ENCODE results near the gene WDR26.
A peak's percentile ranks its signal among the peaks of the same experiment; 100 is the strongest.
"Not testable (repeated sequence)": the region's sequence is repeated elsewhere in the genome, so short reads cannot be mapped to it uniquely, and the experiment has no call there.

WDR26 gene

GRCh38 chr1:224358237-224358636, 76.4 kb downstream of the WDR26 start:
- in situ Hi-C loops (cut with MboI; ENCODE audit: low pct_unique_long_range_greater_than_20kb, low sequenced_read_pairs) = no loop called here

GRCh38 chr1:224357626-224358124, 76.9 kb downstream of the WDR26 start:
- DNase-seq = peak; percentile 24
- in situ Hi-C loops (cut with MboI; ENCODE audit: low pct_unique_long_range_greater_than_20kb, low sequenced_read_pairs) = no loop called here

More at GRCh38 chr1:224358237-224358636, 76.4 kb downstream of the WDR26 start:
- DNase-seq = no peak

- DNase-seq = peak; percentile 96
- in situ Hi-C loops (cut with MboI; ENCODE audit: low pct_unique_long_range_greater_than_20kb, low sequenced_read_pairs) = no loop called here
Observed at GRCh38 chr1:224356685-224357625, 77.6 kb downstream of the WDR26 start, which contains the start of gene CNIH4. TSS of gene CNIH4 (plus strand) at chr1:224356879. CDS start at chr1:224356925, 46 bp downstream.

- in situ Hi-C loops (cut with MboI; ENCODE audit: low pct_unique_long_range_greater_than_20kb, low sequenced_read_pairs) = no loop called here
- DNase-seq = no peak
Observed at GRCh38 chr1:224353975-224354925, 80.3 kb downstream of the WDR26 start.

- in situ Hi-C loops (cut with MboI; ENCODE audit: low pct_unique_long_range_greater_than_20kb, low sequenced_read_pairs); DNase-seq: not testable (repeated sequence)
Observed at GRCh38 chr1:224352436-224353085, 82.0 kb downstream of the WDR26 start.

GRCh38 chr1:224349716-224350115, 84.9 kb downstream of the WDR26 start:
- in situ Hi-C loops (cut with MboI; ENCODE audit: low pct_unique_long_range_greater_than_20kb, low sequenced_read_pairs) = loop anchor here (25.0 kb wide), 1 partner anchor 612 kb away; no protein-coding TSS in a partner anchor
- DNase-seq = not testable (repeated sequence)

GRCh38 chr1:224348137-224348536, 86.5 kb downstream of the WDR26 start:
- no peak for DNase-seq
- in situ Hi-C loops (cut with MboI; ENCODE audit: low pct_unique_long_range_greater_than_20kb, low sequenced_read_pairs) = loop anchor here (25.0 kb wide), 1 partner anchor 611 kb away; no protein-coding TSS in a partner anchor

GRCh38 chr1:224343679-224344078, 90.9 kb downstream of the WDR26 start:
- no peak for DNase-seq
- in situ Hi-C loops (cut with MboI; ENCODE audit: low pct_unique_long_range_greater_than_20kb, low sequenced_read_pairs) = loop anchor here (25.0 kb wide), 1 partner anchor 606 kb away; no protein-coding TSS in a partner anchor

- not testable (repeated sequence) for DNase-seq
- in situ Hi-C loops (cut with MboI; ENCODE audit: low pct_unique_long_range_greater_than_20kb, low sequenced_read_pairs) = loop anchor here (25.0 kb wide), 1 partner anchor 603 kb away; no protein-coding TSS in a partner anchor
Observed at GRCh38 chr1:224340453-224341384, 93.9 kb downstream of the WDR26 start.

GRCh38 chr1:224339442-224340033, 95.1 kb downstream of the WDR26 start:
- in situ Hi-C loops (cut with MboI; ENCODE audit: low pct_unique_long_range_greater_than_20kb, low sequenced_read_pairs) = loop anchor here (25.0 kb wide), 1 partner anchor 602 kb away; no protein-coding TSS in a partner anchor
- DNase-seq = no peak

- in situ Hi-C loops (cut with MboI; ENCODE audit: low pct_unique_long_range_greater_than_20kb, low sequenced_read_pairs) = loop anchor here (25.0 kb wide), 1 partner anchor 601 kb away; no protein-coding TSS in a partner anchor
- DNase-seq = no peak
Observed at GRCh38 chr1:224338150-224338838, 96.3 kb downstream of the WDR26 start.

All from KBM-7 (cell line).